ENCODE data around the gene PIGM. TPM values are rescaled to one million over a fixed set of nuclear protein-coding genes. Genes with fewer than 3 reads are reported as not detected.
"Not testable (repeated sequence)": the region's sequence is repeated elsewhere in the genome, so short reads cannot be mapped to it uniquely, and the experiment has no call there.

Gene PIGM
- polyA plus RNA-seq, 1 donor: 5.2 TPM

- DNase-seq (ENCODE audit: low read depth): no peak
Observed at GRCh38 chr1:160061369-160062229, 29.8 kb upstream of the PIGM start.

- DNase-seq (ENCODE audit: low read depth): no peak
Observed at GRCh38 chr1:160058087-160058486, 26.3 kb upstream of the PIGM start.

GRCh38 chr1:160056648-160057169 is 24.9 kb upstream of the PIGM start:
- DNase-seq (ENCODE audit: low read depth): no peak

- DNase-seq (ENCODE audit: low read depth): no peak
Observed at GRCh38 chr1:160053548-160054365, 22.0 kb upstream of the PIGM start.

- no peak for DNase-seq (ENCODE audit: low read depth)
Observed at GRCh38 chr1:160052936-160053335, 21.1 kb upstream of the PIGM start.

- no peak for DNase-seq (ENCODE audit: low read depth)
Observed at GRCh38 chr1:160050619-160051018, 18.8 kb upstream of the PIGM start.

GRCh38 chr1:160050182-160050581 is 18.4 kb upstream of the PIGM start:
- not testable (repeated sequence) for DNase-seq (ENCODE audit: low read depth)

GRCh38 chr1:160049101-160049500 is 17.3 kb upstream of the PIGM start:
- no peak for DNase-seq (ENCODE audit: low read depth)

- no peak for DNase-seq (ENCODE audit: low read depth)
Observed at GRCh38 chr1:160048335-160048734, 16.5 kb upstream of the PIGM start.

- no peak for DNase-seq (ENCODE audit: low read depth)
Observed at GRCh38 chr1:160047111-160047991, 15.6 kb upstream of the PIGM start.

- no peak for DNase-seq (ENCODE audit: low read depth)
Observed at GRCh38 chr1:160046494-160047110, 14.8 kb upstream of the PIGM start.

GRCh38 chr1:160045653-160046052 is 13.9 kb upstream of the PIGM start:
- no peak for DNase-seq (ENCODE audit: low read depth)

GRCh38 chr1:160043543-160043942 is 11.8 kb upstream of the PIGM start:
- DNase-seq (ENCODE audit: low read depth): no peak

- no peak for DNase-seq (ENCODE audit: low read depth)
Observed at GRCh38 chr1:160040476-160040875, 8.7 kb upstream of the PIGM start.

GRCh38 chr1:160032165-160032820 is 503 bp upstream of the PIGM start:
- no peak for DNase-seq (ENCODE audit: low read depth)

- no peak for DNase-seq (ENCODE audit: low read depth)
Observed at GRCh38 chr1:160030657-160031364, 979 bp downstream of the PIGM start.

- no peak for DNase-seq (ENCODE audit: low read depth)
Observed at GRCh38 chr1:160028426-160028825, 3.4 kb downstream of the PIGM start.

GRCh38 chr1:160025314-160025713 is 6.5 kb downstream of the PIGM start:
- no peak for DNase-seq (ENCODE audit: low read depth)

- DNase-seq (ENCODE audit: low read depth): no peak
Observed at GRCh38 chr1:160024195-160024905, 7.4 kb downstream of the PIGM start.

Measured in forelimb muscle (tissue), 1 donor.